Aorta (tissue), 5 donors: Measurements from ENCODE around the gene YWHAG. TPM values are rescaled to one million over a fixed set of nuclear protein-coding genes. Genes with fewer than 3 reads are reported as not detected.
"Not testable (repeated sequence)": the region's sequence is repeated elsewhere in the genome, so short reads cannot be mapped to it uniquely, and the experiment has no call there.

Experiments
- ATAC-seq: fragments of 200-7000 bp; cut with Tn5 transposase; one replicate; pipeline ENCODE4 v1.9.1; 2022; ENCODE audit warnings: moderate library complexity; ENCODE audit not compliant: low FRiP score
- DNase-seq, 2 donors: peaks; one replicate each; pipeline ENCODE4 v3.0.0-alpha.2; 2020
- H3K27ac ChIP-seq, 2 donors: one replicate each; pipeline ENCODE4 v1.5.1; 2013; ENCODE audit warnings: low read length in 2 of 2, mild to moderate bottlenecking in 2 of 2, moderate library complexity in 2 of 2, control low read depth in 1 of 2, inconsistent platforms in 1 of 2, low read depth in 1 of 2
- H3K27me3 ChIP-seq, 2 donors: one replicate each; pipeline ENCODE4 v1.6.1; 2013; ENCODE audit warnings: control low read depth in 1 of 2, low read length in 1 of 2, mild to moderate bottlenecking in 1 of 2, moderate library complexity in 1 of 2; ENCODE audit not compliant: insufficient read depth in 2 of 2, control insufficient read depth in 1 of 2
- H3K36me3 ChIP-seq, 2 donors: one replicate each; pipeline ENCODE4 v1.6.1; 2013; ENCODE audit warnings: control low read depth in 1 of 2, low read length in 1 of 2, mild to moderate bottlenecking in 1 of 2; ENCODE audit not compliant: insufficient read depth in 2 of 2, control insufficient read depth in 1 of 2
- H3K4me1 ChIP-seq, 2 donors: one replicate each; pipeline ENCODE4 v1.6.1; 2013; ENCODE audit warnings: low read length in 2 of 2, control low read depth in 1 of 2, mild to moderate bottlenecking in 1 of 2, moderate library complexity in 1 of 2; ENCODE audit not compliant: insufficient read depth in 2 of 2, control insufficient read depth in 1 of 2
- H3K4me3 ChIP-seq, 2 donors: one replicate each; pipeline ENCODE4 v1.5.1; 2013; ENCODE audit warnings: low read length in 2 of 2, control low read depth in 1 of 2, mild to moderate bottlenecking in 1 of 2
- H3K9me3 ChIP-seq: one replicate; pipeline ENCODE4 v1.6.1; 2013; ENCODE audit warnings: mild to moderate bottlenecking, low read length; ENCODE audit not compliant: control insufficient read depth
- WGBS, 2 donors: extraction: QIAGEN DNeasy Blood & Tissue Kit; methylation state at CpG; one replicate each; pipeline ENCODE4 v1.1.7; 2013; 5-methylcytosine and 5-hydroxymethylcytosine counted together
- intact Hi-C, 2 donors: fragments of 100-400 bp; cut with DNase I; formaldehyde crosslinking; loops; one replicate each; pipeline versions ENCODE4 v1.14.2 to v1.15.0; 2022
- polyA plus RNA-seq, 2 donors: library from polyadenylated mRNA; stranded (reverse); fragments of 200-250 nt; gene quantifications; one replicate each; pipeline ENCODE4 v1.2.3, GENCODE V29; 2013
- total RNA-seq, 2 donors: library from RNA; stranded (reverse); fragmentation: NEBNext Ultra II Directional; extraction: Animal tissue kit (Norgen Biotek cat#: 25700); gene quantifications; one replicate each; pipeline ENCODE4 v1.2.1, GENCODE V29; 2021
- donor health status: healthy with polysubstance abuse.
- donor health status: Bipolar disorder and iron deficiency.
- donor health status: DM: no; HTN: no; CAD: no.
- donor health status: DM: no; HTN: no; CAD: no.
- donor health status: DM: yes; HTN: yes; CAD: no.

YWHAG gene
- total and polyA plus RNA-seq, 4 donors: 40.0 to 121 (median 81.1) TPM

DNA sequence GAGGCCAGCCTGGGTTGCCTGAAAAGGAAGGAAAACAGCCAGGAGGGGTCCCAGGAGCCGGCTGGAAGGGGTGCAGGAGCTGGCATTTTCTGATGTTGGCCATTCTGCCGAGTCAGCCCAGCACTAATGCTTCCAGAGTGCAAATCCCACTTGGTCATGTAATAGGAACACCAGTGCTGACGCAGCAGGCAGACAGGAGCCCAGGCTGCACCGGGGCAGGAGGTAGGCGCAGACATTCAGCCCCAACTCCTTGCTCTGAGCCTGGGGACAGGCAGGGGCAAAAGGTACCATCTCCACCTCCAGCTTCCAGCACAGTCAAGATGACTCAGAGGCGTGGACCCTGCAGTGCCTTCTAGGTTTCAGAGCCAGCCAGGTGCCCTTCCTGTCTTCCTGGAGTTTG, 10.2 kb upstream of the YWHAG start:
- Histone ChIP-seq H3K4me3 (no peak overlapping the region), H3K9me3 (no peaks in the 10 kb centered on the region), H3K36me3 (no peaks in the 10 kb centered on the region), H3K4me1 (no peaks in the 10 kb centered on the region), H3K27ac (no peak overlapping the region), H3K27me3 (no peaks in the 10 kb centered on the region)
- ATAC-seq: no peak
- peak in 1 of 2 donors; percentile 41 for DNase-seq
- WGBS, 2 donors: 59 to 60% methylated on average over 6 of the region's 6 CpGs
- intact Hi-C loops: no loop called here

DNA sequence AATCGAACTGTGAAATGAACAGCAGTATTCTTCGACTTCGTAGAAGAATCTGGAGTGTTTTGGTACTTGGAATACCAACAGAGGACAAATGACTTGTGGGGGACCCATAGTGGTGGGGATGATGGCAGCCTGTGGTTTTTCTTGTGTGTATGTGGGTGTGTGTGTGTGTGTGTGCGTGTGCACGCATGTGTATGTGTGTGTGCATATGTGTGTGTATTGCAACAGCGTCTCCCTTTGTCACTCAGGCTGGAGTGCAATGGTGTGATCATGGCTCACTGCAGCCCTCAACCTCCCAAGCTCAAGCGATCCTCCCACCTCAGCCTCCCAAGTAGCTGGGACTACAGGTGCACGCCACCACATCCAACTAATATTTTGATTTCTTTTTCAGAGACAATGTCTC, 9.4 kb upstream of the YWHAG start:
- DNase-seq (peak in 1 of 2 donors; percentile 25), ATAC-seq (no peak)
- H3K9me3 ChIP-seq: no peaks in the 10 kb centered on the region
- intact Hi-C loops: no loop called here
- no peaks in the 10 kb centered on the region for H3K36me3 ChIP-seq
- no peak overlapping the region for H3K27ac ChIP-seq
- WGBS, 2 donors: 95 to 97% methylated on average over 8 of the region's 8 CpGs
- H3K4me3 ChIP-seq: no peak overlapping the region
- no peaks in the 10 kb centered on the region for H3K4me1 ChIP-seq
- H3K27me3 ChIP-seq: no peaks in the 10 kb centered on the region

DNA sequence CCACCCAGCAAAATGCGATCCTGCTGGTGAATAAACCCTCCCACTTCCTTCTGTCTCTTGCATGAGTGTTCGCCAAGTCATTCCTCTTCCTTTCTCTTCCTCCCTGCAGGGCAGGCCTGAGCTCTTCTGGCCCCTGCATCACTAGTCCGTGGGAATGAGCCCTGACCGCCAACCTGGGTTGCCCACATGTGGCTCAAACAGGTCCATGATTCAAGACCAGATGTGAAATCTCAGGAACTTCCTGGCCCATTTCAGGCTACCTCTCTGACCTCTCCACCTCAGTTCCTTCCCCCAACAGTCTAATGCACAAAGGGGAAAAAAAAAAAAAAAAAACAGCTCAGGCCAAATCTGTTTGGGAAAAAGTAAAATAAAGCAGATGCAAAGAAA, 5.4 kb upstream of the YWHAG start:
- ATAC-seq: no peak
- H3K4me3 ChIP-seq: no peak overlapping the region
- no peaks in the 10 kb centered on the region for H3K36me3 ChIP-seq
- intact Hi-C loops: no loop called here
- H3K9me3 ChIP-seq: no peaks in the 10 kb centered on the region
- no peaks in the 10 kb centered on the region for H3K27me3 ChIP-seq
- no peaks in the 10 kb centered on the region for H3K4me1 ChIP-seq
- WGBS, 2 donors: 72 to 77% methylated on average over 4 of the region's 4 CpGs
- DNase-seq: peak in 1 of 2 donors; percentile 67
- peak overlapping the region; percentile 31 to 96 for H3K27ac ChIP-seq

DNA sequence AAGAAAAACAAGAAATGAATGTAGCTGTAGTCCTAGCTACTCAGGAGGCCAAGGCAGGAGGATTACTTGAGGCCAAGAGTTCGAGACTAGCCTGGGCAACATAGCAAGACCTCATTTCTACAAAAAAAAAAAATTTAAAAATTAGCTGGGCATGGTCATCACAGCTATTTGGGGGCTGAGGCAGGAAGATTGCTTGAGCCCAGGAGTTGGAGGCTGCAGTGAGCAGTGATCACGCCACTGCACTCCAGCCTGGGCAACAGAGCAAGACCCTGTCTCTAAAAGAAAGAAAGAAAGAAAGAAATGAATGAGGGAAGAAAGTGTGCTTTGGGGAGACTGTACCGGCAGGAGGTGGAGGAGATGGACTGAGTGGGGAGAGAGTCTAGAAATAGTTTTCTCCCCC, 5.0 kb upstream of the YWHAG start:
- H3K4me3 ChIP-seq, H3K4me1 ChIP-seq, H3K36me3 ChIP-seq, intact Hi-C loops, H3K9me3 ChIP-seq, DNase-seq, H3K27me3 ChIP-seq, ATAC-seq, H3K27ac ChIP-seq: not testable (repeated sequence)
- 92 to 94% methylated on average over 3 of the region's 3 CpGs for WGBS, 2 donors

DNA sequence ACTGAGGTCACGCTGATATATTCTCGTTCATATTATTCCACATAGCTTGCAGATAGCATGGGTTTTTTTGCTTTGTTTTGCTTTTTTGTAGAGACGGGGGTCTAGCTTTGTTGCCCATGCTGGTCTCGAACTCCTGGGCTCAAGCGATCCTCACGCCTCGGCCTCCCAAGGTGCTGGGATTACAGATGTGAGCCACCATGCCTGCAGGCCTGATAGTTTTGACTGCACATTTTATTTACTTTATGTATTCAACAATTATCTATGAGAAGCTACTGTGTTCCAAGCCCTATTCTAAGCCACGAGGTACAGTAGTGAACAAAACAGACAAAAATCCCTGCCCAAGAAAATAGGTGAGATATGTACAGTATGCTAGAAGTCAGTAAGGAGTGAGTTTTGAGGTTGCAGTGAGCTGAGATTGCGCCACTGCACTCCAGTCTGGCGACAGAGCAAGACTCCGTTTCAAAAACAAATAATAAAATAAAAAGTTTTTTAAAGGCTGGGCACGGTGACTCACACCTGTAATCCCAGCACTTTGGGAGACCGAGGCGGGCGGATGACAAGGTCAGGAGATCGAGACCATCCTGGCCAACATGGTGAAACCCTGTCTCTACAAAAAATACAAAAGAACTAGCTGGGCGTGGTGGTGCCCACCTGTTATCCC, 1.3 kb upstream of the YWHAG start:
- intact Hi-C loops: loop anchor here (2.0 to 5.0 kb wide), 3 partner anchors 33 to 41 kb away; no protein-coding TSS in a partner anchor
- no peak overlapping the region for H3K4me3 ChIP-seq
- H3K27ac ChIP-seq: peak overlapping the region in 1 of 2 donors; percentile 75
- no peaks in the 10 kb centered on the region for H3K9me3 ChIP-seq
- DNase-seq (no peak), ATAC-seq (no peak)
- 82 to 83% methylated on average over 17 of the region's 17 CpGs for WGBS, 2 donors
- H3K27me3 ChIP-seq: no peaks in the 10 kb centered on the region
- H3K36me3 ChIP-seq: no peaks in the 10 kb centered on the region
- peaks cover 0 to 2% of the 10 kb centered on the region in 2 donors for H3K4me1 ChIP-seq

- intact Hi-C loops: loop anchor here (2.0 to 5.0 kb wide), 3 partner anchors 33 to 41 kb away; no protein-coding TSS in a partner anchor
- 0 to 1% methylated on average over 37 to 41 of the region's 41 CpGs for WGBS, 2 donors
- DNase-seq (peak; percentile 98 to 99), ATAC-seq (peak; percentile 98)
- no peaks in the 10 kb centered on the region for H3K36me3 ChIP-seq
- no peaks in the 10 kb centered on the region for H3K27me3 ChIP-seq
- peak overlapping the region; percentile 48 to 60 for H3K4me3 ChIP-seq
- H3K9me3 ChIP-seq: no peaks in the 10 kb centered on the region
- peak overlapping the region in 1 of 2 donors; percentile 81 for H3K27ac ChIP-seq
- peaks cover 0 to 2% of the 10 kb centered on the region in 2 donors for H3K4me1 ChIP-seq
Measured at GRCh38 chr7:76359111-76359977, 553 bp upstream of the YWHAG start.

- no peaks in the 10 kb centered on the region for H3K9me3 ChIP-seq
- WGBS, 2 donors: 0 to 1% methylated on average over 22 to 27 of the region's 27 CpGs
- H3K4me1 ChIP-seq: peaks cover 0 to 2% of the 10 kb centered on the region in 2 donors
- no peaks in the 10 kb centered on the region for H3K36me3 ChIP-seq
- intact Hi-C loops: loop anchor here (2.0 to 5.0 kb wide), 3 partner anchors 35 to 39 kb away; no protein-coding TSS in a partner anchor
- no peaks in the 10 kb centered on the region for H3K27me3 ChIP-seq
- ATAC-seq (peak; percentile 34), DNase-seq (peak; percentile 87 to 89)
- peak overlapping the region; percentile 74 to 79 for H3K27ac ChIP-seq
- H3K4me3 ChIP-seq: peak overlapping the region; percentile 92 to 93
Measured at GRCh38 chr7:76358011-76358480, 745 bp downstream of the YWHAG start.

DNA sequence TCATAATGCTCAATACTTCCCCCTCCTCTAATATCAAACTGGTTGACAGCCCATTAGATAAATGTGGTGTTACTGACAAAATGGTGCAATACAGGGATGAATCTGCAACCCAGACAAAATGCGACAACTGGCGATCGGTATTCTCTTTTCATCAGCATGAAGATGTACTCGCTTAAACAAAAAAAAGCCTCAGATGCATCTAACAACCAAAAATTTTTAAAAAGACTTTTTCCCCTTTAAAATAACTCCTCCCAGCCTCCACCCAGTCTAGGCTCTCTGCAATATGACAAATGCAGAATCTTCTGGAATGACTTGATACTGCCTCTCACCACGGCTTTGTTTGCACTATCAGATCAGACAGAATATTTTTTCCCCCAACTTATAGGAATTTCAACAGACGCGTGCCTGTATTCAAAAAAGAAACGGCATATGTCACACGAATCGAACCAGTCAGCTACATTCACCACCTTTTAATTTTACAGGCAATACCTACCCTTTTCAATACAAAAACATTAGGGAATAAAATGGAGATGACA, 1.2 kb downstream of the YWHAG start:
- peak overlapping the region in 1 of 2 donors; percentile 79 for H3K27ac ChIP-seq
- H3K4me3 ChIP-seq: peak overlapping the region; percentile 92 to 93
- no peak for ATAC-seq
- H3K36me3 ChIP-seq: no peaks in the 10 kb centered on the region
- intact Hi-C loops: loop anchor here (2.0 to 5.0 kb wide), 3 partner anchors 35 to 39 kb away; no protein-coding TSS in a partner anchor
- H3K27me3 ChIP-seq: no peaks in the 10 kb centered on the region
- H3K4me1 ChIP-seq: peaks cover 0 to 2% of the 10 kb centered on the region in 2 donors
- DNase-seq: no peak
- WGBS, 2 donors: 4% methylated on average over 10 of the region's 10 CpGs
- no peaks in the 10 kb centered on the region for H3K9me3 ChIP-seq
